HL-60 (cell line): ENCODE data around the gene CHMP1A.

Source experiments
- DNase-seq, 2 experiments: peaks; one replicate each; pipeline ENCODE4 v3.0.0-alpha.2; 2010 to 2020; ENCODE audit warnings: low read depth in 1 of 2, low spot score in 1 of 2
- H3K27ac ChIP-seq: fragments of 250-450 bp; sonication (Bioruptor Pico); replicated peaks from 2 replicates; pipeline ENCODE4 v1.5.1; 2020; ENCODE audit warnings: mild to moderate bottlenecking, moderate library complexity
- H3K27me3 ChIP-seq: fragments of 250-450 bp; sonication (Bioruptor Pico); 2 replicates; pipeline ENCODE4 v1.5.1; 2021; ENCODE audit warnings: mild to moderate bottlenecking, moderate library complexity; ENCODE audit not compliant: insufficient read depth, poor library complexity, severe bottlenecking
- H3K4me3 ChIP-seq: replicated peaks from 2 replicates; pipeline ENCODE4 v1.5.1; 2011; ENCODE audit warnings: mild to moderate bottlenecking, control low read depth, low read length; ENCODE audit not compliant: insufficient read depth
- CTCF ChIP-seq: IDR thresholded peaks from one replicate; pipeline ENCODE4 v1.5.1; 2011; ENCODE audit warnings: low read length, control low read depth, inconsistent platforms; ENCODE audit not compliant: insufficient read depth
- GABPA ChIP-seq: IDR thresholded peaks from 2 replicates; pipeline ENCODE4 v1.6.1; 2012; ENCODE audit warnings: low read depth
- POLR2AphosphoS5 ChIP-seq: IDR thresholded peaks from 2 replicates; pipeline ENCODE4 v1.6.1; 2012; ENCODE audit warnings: low read depth
- REST ChIP-seq: IDR thresholded peaks from 2 replicates; pipeline ENCODE4 v1.6.1; 2012; ENCODE audit warnings: low read depth; ENCODE audit not compliant: insufficient replicate concordance
- SPI1 ChIP-seq: IDR thresholded peaks from 2 replicates; pipeline ENCODE4 v1.6.1; 2012; ENCODE audit warnings: low read depth, mild to moderate bottlenecking, borderline replicate concordance

Gene CHMP1A

GRCh38 chr16:89606006-89606405 is 51.5 kb downstream of the CHMP1A start:
- DNase-seq = no peak
- TF ChIP-seq SPI1 = no peak
- no peak for TF ChIP-seq POLR2AphosphoS5

GRCh38 chr16:89605186-89605970 is 52.1 kb downstream of the CHMP1A start:
- no peak for TF ChIP-seq REST
- no peak for TF ChIP-seq POLR2AphosphoS5
- no peak for TF ChIP-seq CTCF
- no peak for TF ChIP-seq SPI1
- H3K4me3 ChIP-seq = no peak overlapping the region
- H3K27me3 ChIP-seq = no peaks in the 10 kb centered on the region
- DNase-seq = no peak
- H3K27ac ChIP-seq = no peak overlapping the region

More at GRCh38 chr16:89606006-89606405, 51.5 kb downstream of the CHMP1A start:
- no peak overlapping the region for H3K27ac ChIP-seq
- H3K4me3 ChIP-seq = no peak overlapping the region
- no peaks in the 10 kb centered on the region for H3K27me3 ChIP-seq

- H3K27ac ChIP-seq = no peak overlapping the region
- no peaks in the 10 kb centered on the region for H3K27me3 ChIP-seq
- TF ChIP-seq REST (no peak), SPI1 (no peak), GABPA (no peak), POLR2AphosphoS5 (no peak), CTCF (no peak)
- H3K4me3 ChIP-seq = no peak overlapping the region
- no peak for DNase-seq
Observed at GRCh38 chr16:89604764-89605163, 52.7 kb downstream of the CHMP1A start.

- no peak for DNase-seq
- TF ChIP-seq SPI1 (no peak), CTCF (no peak), GABPA (no peak), POLR2AphosphoS5 (no peak), REST (no peak)
- Histone ChIP-seq H3K27ac (no peak overlapping the region), H3K4me3 (no peak overlapping the region), H3K27me3 (no peaks in the 10 kb centered on the region)
Observed at GRCh38 chr16:89602952-89603590, 54.4 kb downstream of the CHMP1A start.
